Mesothelial cell of epicardium (in vitro differentiated cells): ENCODE results near the gene NCK2. TPM values are rescaled to one million over a fixed set of nuclear protein-coding genes. Genes with fewer than 3 reads are reported as not detected.
A peak's percentile ranks its signal among the peaks of the same experiment; 100 is the strongest.

Experiments used
- DNase-seq, 2 experiments: peaks; one replicate each; pipeline ENCODE4 v3.0.0; 2021; ENCODE audit warnings: low spot score in 2 of 2; ENCODE audit not compliant: unreplicated experiment in 2 of 2
- H3K27ac Mint-ChIP-seq: 2 replicates; pipeline ENCODE4 v1.8.0; 2021; ENCODE audit warnings: mixed read lengths
- H3K27me3 Mint-ChIP-seq: 2 replicates; pipeline ENCODE4 v1.8.0; 2021; ENCODE audit warnings: low read depth, mixed read lengths
- H3K36me3 Mint-ChIP-seq: 2 replicates; pipeline ENCODE4 v1.8.0; 2021; ENCODE audit warnings: mixed read lengths
- H3K4me1 Mint-ChIP-seq: 2 replicates; pipeline ENCODE4 v1.8.0; 2021; ENCODE audit warnings: mixed read lengths
- H3K4me3 Mint-ChIP-seq: 2 replicates; pipeline ENCODE4 v1.8.0; 2021; ENCODE audit warnings: mild to moderate bottlenecking, moderate library complexity, mixed read lengths
- H3K9me3 Mint-ChIP-seq: 2 replicates; pipeline ENCODE4 v1.8.0; 2021; ENCODE audit warnings: mixed read lengths
- CTCF ChIP-seq: fragments of 200-600 bp; sonication (generic); IDR thresholded peaks from one replicate; pipeline ENCODE4 v1.5.0; 2021; ENCODE audit warnings: antibody characterized with exemption; ENCODE audit not compliant: unreplicated experiment
- total RNA-seq: library from RNA; stranded (reverse); gene quantifications from 3 replicates; pipeline ENCODE4 v1.2.1, GENCODE V29; 2021

NCK2 gene
- total RNA-seq, 1 donor from 2014 or later, result 59.5 TPM

DNA sequence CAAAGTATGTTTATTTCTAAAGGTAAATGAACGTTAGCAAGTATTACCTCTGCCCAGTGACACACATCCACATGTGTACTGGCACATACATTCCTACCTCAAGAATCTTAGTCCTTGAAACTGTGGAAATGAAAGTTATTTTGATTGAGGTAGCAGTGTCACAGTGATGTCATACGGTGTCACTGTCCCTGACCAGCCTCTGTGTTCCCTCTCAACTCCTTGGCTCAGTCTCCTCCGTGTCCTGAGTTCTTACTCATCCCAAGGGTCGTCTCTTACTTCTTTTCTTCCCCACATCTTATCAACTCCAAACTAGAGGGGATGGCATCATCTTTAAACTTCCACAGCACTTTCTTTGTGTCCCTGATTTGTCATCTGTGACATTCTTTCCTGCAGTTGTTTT lies 3.3 kb downstream of the NCK2 start:
- peaks cover 8% of the 10 kb centered on the region for H3K36me3 Mint-ChIP-seq
- H3K27ac Mint-ChIP-seq, result no peak overlapping the region
- peaks cover 36% of the 10 kb centered on the region for H3K4me1 Mint-ChIP-seq
- no peaks in the 10 kb centered on the region for H3K9me3 Mint-ChIP-seq
- H3K4me3 Mint-ChIP-seq, result no peak overlapping the region
- no peaks in the 10 kb centered on the region for H3K27me3 Mint-ChIP-seq
- TF ChIP-seq CTCF, result no peak
- DNase-seq, result no peak

GRCh38 chr2:105748566-105748965 lies 3.9 kb downstream of the NCK2 start:
- peak in 1 of 2 experiments; percentile 5 for DNase-seq
- Mint-ChIP-seq H3K9me3 (no peaks in the 10 kb centered on the region), H3K36me3 (peaks cover 8% of the 10 kb centered on the region), H3K4me3 (no peak overlapping the region), H3K27ac (no peak overlapping the region), H3K27me3 (no peaks in the 10 kb centered on the region), H3K4me1 (peaks cover 35% of the 10 kb centered on the region)
- TF ChIP-seq CTCF, result no peak

- H3K27me3 Mint-ChIP-seq, result no peaks in the 10 kb centered on the region
- no peak for TF ChIP-seq CTCF
- no peak overlapping the region for H3K4me3 Mint-ChIP-seq
- H3K4me1 Mint-ChIP-seq, result peaks cover 37% of the 10 kb centered on the region
- no peak overlapping the region for H3K27ac Mint-ChIP-seq
- H3K36me3 Mint-ChIP-seq, result peaks cover 8% of the 10 kb centered on the region
- no peaks in the 10 kb centered on the region for H3K9me3 Mint-ChIP-seq
- peak in 1 of 2 experiments; percentile 10 for DNase-seq
Observed at GRCh38 chr2:105749583-105750400, 5.1 kb downstream of the NCK2 start.

DNA sequence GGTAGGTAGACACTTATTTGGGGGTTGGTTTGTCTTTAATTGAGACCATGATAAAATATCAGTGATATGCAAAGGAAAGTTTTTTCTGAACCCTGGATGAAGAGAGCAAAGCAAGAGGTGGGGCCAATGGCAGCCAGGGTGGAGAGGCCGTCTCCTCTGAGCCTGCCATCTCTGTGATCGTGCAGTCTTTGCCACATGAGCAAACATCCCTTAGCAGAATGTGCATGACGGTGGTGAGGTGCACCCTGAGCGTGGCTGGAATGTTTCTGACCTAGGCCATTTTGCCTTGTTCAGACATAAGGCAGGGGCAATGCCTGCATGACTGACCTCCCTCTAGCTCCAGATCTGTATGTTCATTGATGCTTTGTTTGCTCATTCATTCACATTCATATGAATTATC lies 6.0 kb downstream of the NCK2 start:
- no peaks in the 10 kb centered on the region for H3K9me3 Mint-ChIP-seq
- H3K27ac Mint-ChIP-seq, result no peak overlapping the region
- DNase-seq, result peak in 1 of 2 experiments; percentile 16
- peaks cover 44% of the 10 kb centered on the region for H3K4me1 Mint-ChIP-seq
- no peak overlapping the region for H3K4me3 Mint-ChIP-seq
- H3K36me3 Mint-ChIP-seq, result peaks cover 8% of the 10 kb centered on the region
- no peak for TF ChIP-seq CTCF
- H3K27me3 Mint-ChIP-seq, result no peaks in the 10 kb centered on the region

DNA sequence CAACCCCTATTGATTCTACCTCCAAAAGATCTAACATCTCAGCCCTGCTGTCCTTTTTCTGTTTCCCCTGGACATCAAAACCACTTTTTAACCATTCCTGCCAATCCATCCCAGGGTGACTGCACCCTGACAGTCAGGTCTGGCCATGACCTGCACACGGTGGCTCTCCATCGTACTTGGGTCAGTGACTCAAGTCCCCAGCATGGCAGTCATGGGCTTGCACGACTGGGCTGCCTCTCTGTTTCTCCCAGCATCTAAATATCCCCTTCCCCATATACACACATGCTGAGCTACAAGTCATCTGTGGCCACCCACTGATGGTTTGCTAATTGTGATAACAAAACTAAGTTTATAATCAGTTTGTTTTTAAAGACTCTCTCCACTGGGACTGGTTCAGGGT lies 6.6 kb downstream of the NCK2 start:
- Mint-ChIP-seq H3K4me1 (peaks cover 44% of the 10 kb centered on the region), H3K9me3 (no peaks in the 10 kb centered on the region), H3K27ac (no peak overlapping the region), H3K27me3 (no peaks in the 10 kb centered on the region), H3K36me3 (peaks cover 8% of the 10 kb centered on the region), H3K4me3 (no peak overlapping the region)
- TF ChIP-seq CTCF, result no peak
- peak in 1 of 2 experiments; percentile 21 for DNase-seq
